ENCODE data around the gene GLUD1. TPM values are rescaled to one million over a fixed set of nuclear protein-coding genes. Genes with fewer than 3 reads are reported as not detected.
A peak's percentile ranks its signal among the peaks of the same experiment; 100 is the strongest.
"Not testable (repeated sequence)": the region's sequence is repeated elsewhere in the genome, so short reads cannot be mapped to it uniquely, and the experiment has no call there.

The GLUD1 gene
- total RNA-seq, 1 donor from 2014 or later, result 133 TPM

DNA sequence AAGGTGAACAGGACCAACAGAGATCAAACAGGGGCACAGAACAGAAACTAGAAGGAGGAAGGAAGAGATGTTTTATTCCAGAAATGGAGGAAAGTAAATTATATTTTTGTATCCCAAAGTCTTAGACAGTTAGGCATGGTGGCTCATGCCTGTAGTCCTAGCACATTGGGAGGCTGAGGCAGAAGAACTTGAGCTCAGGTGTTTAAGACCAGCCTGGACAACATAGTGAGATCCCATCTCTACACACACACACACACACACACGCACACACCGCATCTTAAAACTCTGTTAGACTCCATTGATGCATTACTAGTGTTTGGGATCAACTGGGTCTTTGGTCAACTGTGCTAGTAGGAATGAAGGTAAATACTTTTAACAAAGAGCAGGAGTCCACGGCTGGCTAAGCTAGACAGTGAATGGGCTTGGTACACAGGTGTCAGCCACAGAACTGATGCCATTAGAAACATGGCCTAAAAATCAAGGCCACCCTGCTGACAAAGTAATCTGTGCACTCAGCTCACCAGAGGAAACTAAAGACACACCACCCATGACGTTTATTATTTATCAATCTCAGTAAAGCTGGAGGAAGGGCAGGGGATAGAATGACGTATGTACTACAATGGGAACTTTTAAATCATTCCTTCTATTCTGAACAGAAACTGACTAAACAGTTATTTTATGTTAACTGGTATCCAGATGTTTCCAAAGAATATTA, 10.9 kb downstream of the GLUD1 start:
- intact Hi-C loops (cut with DNase I); H3K36me3 ChIP-seq; H3K9me3 ChIP-seq; H3K4me3 ChIP-seq; DNase-seq (ENCODE audit: extremely low spot score in 2 of 2); H3K27me3 ChIP-seq: not testable (repeated sequence)
- H3K27ac ChIP-seq, result peak overlapping the region; percentile 73
- H3K4me1 ChIP-seq, result peaks cover 47% of the 10 kb centered on the region

DNA sequence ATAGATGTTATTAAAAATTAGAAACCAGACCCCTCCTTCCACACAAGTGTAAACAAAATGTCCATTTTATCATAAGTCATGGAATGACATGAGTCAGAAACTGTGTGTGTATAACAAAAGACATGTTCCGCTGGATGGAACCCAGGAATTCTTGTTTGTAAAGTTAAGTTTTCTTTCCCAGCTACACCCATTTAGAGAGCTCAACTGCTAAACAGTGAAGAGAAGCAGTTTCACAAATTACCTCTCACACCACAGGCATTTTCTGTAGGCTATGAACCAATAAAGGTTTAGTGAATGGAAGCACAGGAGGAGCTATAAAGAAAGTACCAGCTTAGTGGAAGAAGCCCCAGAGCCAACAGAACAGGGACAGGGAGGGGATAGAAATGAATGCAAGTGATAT, 12.4 kb downstream of the GLUD1 start:
- H3K27ac ChIP-seq, result peak overlapping the region; percentile 73
- H3K4me1 ChIP-seq, result peaks cover 39% of the 10 kb centered on the region
- intact Hi-C loops (cut with DNase I); H3K36me3 ChIP-seq; H3K9me3 ChIP-seq; DNase-seq (ENCODE audit: extremely low spot score in 2 of 2); H3K4me3 ChIP-seq; H3K27me3 ChIP-seq: not testable (repeated sequence)

DNA sequence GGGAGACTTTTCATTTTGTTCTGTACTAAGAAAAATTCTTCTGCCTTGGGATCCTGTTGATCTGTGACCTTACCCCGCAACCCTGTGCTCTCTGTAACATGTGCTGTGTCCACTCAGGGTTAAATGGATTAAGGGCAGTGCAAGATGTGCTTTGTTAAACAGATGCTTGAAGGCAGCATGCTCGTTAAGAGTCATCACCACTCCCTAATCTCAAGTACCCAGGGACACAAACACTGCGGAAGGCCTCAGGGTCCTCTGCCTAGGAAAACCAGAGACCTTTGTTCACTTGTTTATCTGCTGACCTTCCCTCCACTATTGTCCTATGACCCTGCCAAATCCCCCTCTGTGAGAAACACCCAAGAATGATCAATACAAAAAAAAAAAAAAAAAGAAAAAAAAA, 13.1 kb downstream of the GLUD1 start:
- H3K36me3 ChIP-seq; H3K9me3 ChIP-seq; intact Hi-C loops (cut with DNase I); H3K4me3 ChIP-seq; H3K27me3 ChIP-seq; DNase-seq (ENCODE audit: extremely low spot score in 2 of 2): not testable (repeated sequence)
- Histone ChIP-seq H3K4me1 (peaks cover 37% of the 10 kb centered on the region), H3K27ac (peak overlapping the region; percentile 73)

DNA sequence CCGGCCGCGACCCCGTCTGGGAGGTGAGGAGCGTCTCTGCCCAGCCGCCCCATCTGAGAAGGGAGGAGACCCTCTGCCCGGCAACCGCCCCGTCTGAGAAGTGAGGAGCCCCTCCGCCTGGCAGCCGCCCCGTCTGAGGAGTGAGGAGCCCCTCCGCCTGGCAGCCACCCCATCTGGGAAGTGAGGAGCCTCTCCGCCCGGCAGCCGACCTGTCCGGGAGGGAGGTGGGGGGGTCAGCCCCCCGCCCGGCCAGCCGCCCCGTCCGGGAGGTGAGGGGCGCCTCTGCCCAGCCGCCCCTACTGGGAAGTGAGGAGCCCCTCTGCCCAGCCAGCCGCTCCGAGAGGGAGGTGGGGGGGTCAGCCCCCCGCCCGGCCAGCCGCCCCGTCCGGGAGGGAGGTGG, 14.0 kb downstream of the GLUD1 start:
- H3K27ac ChIP-seq, result peak overlapping the region; percentile 66
- H3K4me3 ChIP-seq; DNase-seq (ENCODE audit: extremely low spot score in 2 of 2); H3K9me3 ChIP-seq; H3K36me3 ChIP-seq; intact Hi-C loops (cut with DNase I); H3K27me3 ChIP-seq: not testable (repeated sequence)
- H3K4me1 ChIP-seq, result peaks cover 37% of the 10 kb centered on the region

DNA sequence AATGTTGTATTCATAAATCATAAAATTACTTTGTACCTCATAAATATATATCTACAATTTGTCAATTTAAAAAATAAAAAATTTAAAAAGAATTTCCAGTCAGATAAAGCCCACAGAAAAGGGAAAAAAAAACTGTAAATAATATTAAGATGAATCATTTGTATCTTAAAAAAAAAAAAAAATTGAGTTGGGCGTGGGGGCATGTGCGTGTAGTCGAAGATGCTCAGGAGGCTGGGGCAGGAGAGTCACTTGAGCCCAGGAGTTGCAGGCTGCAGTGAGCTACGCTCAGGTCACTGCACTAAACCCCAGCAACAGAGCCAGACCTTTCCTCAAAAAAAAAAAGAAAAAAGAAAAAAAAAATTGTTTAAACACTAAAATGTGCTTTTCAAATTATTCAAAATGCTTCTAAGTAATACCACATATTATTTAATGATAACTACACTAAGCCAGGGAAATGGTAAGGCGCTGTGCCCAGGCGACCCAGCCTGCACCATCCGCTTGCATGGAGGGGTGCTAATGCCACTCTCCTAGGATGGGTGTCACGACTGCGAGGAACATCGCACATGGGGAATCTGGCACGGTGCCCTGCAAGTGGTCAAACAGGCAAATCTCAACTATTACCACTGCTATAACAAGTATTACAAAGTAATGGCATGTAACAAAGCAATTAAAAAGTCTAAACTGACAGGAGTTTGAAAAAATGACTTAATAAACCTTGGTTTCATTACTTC, 15.4 kb downstream of the GLUD1 start:
- no peaks in the 10 kb centered on the region for H3K27me3 ChIP-seq
- H3K27ac ChIP-seq, result no peak overlapping the region
- peaks cover 0 to 13% of the 10 kb centered on the region in 2 donors for H3K36me3 ChIP-seq
- no peak for DNase-seq (ENCODE audit: extremely low spot score in 2 of 2)
- intact Hi-C loops (cut with DNase I), result no loop called here
- no peaks in the 10 kb centered on the region for H3K9me3 ChIP-seq
- peaks cover 28% of the 10 kb centered on the region for H3K4me1 ChIP-seq
- H3K4me3 ChIP-seq, result no peak overlapping the region
- TF ChIP-seq, protein P1, sequence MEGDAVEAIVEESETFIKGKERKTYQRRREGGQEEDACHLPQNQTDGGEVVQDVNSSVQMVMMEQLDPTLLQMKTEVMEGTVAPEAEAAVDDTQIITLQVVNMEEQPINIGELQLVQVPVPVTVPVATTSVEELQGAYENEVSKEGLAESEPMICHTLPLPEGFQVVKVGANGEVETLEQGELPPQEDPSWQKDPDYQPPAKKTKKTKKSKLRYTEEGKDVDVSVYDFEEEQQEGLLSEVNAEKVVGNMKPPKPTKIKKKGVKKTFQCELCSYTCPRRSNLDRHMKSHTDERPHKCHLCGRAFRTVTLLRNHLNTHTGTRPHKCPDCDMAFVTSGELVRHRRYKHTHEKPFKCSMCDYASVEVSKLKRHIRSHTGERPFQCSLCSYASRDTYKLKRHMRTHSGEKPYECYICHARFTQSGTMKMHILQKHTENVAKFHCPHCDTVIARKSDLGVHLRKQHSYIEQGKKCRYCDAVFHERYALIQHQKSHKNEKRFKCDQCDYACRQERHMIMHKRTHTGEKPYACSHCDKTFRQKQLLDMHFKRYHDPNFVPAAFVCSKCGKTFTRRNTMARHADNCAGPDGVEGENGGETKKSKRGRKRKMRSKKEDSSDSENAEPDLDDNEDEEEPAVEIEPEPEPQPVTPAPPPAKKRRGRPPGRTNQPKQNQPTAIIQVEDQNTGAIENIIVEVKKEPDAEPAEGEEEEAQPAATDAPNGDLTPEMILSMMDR (IDR thresholded peaks at IDR 0.05), result no peak
- TF ChIP-seq POLR2A (IDR thresholded peaks at IDR 0.05) (no peak), POLR2AphosphoS5 (IDR thresholded peaks at IDR 0.05; ENCODE audit: insufficient read depth in 1 of 2, low read depth in 1 of 2) (no peak)

DNA sequence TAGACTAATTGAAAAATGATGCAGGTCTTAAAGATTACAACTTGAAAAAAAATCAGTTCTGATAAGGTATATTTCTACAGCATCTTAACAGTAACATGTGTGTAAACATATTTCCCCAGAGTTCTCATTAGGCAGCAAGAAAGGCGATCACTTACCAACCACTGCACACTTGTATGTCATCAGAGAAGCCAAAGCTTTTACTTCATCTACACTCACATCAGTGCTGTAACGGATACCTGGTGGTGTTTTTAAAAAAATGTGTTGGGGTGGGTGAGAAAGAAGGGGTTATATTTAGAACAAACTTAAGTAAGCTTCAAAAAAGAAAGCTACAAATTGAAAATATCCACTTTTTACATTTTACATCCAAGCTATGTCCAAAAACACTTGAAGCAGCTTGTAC, 18.2 kb downstream of the GLUD1 start:
- not testable (repeated sequence) for DNase-seq (ENCODE audit: extremely low spot score in 2 of 2)

DNA sequence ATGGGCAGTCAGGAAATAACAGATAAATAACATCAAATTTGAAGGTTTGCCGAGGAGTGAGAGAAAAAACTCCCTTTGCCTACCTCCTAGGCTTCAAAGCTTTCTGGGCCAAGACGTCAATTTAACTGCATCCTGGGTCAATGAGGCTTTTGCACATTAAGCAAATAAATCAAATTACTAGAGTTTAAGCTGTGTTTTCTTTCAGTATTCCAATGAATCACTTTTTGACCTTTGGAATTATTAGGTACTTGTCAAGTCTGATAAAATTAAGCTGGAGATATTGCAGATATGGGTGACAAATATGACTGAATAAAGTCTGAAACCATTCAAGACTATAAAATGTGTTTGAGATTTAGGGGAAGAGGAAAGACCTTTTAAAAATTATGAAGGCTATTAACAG, 22.2 kb downstream of the GLUD1 start:
- intact Hi-C loops (cut with DNase I), result no loop called here
- peaks cover 0 to 55% of the 10 kb centered on the region in 2 donors for H3K36me3 ChIP-seq

More for the DNA sequence above, 18.2 kb downstream of the GLUD1 start:
- H3K36me3 ChIP-seq, result peaks cover 0 to 28% of the 10 kb centered on the region in 2 donors
- intact Hi-C loops (cut with DNase I); H3K4me1 ChIP-seq; H3K27me3 ChIP-seq; H3K9me3 ChIP-seq; H3K4me3 ChIP-seq; H3K27ac ChIP-seq: not testable (repeated sequence)

More for the DNA sequence above, 22.2 kb downstream of the GLUD1 start:
- TF ChIP-seq, protein P1 (IDR thresholded peaks at IDR 0.05), result no peak
- TF ChIP-seq POLR2A (IDR thresholded peaks at IDR 0.05), result no peak
- TF ChIP-seq POLR2AphosphoS5 (IDR thresholded peaks at IDR 0.05; ENCODE audit: insufficient read depth in 1 of 2, low read depth in 1 of 2), result no peak
- no peak for DNase-seq (ENCODE audit: extremely low spot score in 2 of 2)
- no peak overlapping the region for H3K4me3 ChIP-seq
- no peaks in the 10 kb centered on the region for H3K27me3 ChIP-seq
- no peak overlapping the region for H3K27ac ChIP-seq
- H3K9me3 ChIP-seq, result no peaks in the 10 kb centered on the region
- H3K4me1 ChIP-seq, result no peaks in the 10 kb centered on the region
